ENCODE results near the gene ANK2.

The ANK2 gene

DNA sequence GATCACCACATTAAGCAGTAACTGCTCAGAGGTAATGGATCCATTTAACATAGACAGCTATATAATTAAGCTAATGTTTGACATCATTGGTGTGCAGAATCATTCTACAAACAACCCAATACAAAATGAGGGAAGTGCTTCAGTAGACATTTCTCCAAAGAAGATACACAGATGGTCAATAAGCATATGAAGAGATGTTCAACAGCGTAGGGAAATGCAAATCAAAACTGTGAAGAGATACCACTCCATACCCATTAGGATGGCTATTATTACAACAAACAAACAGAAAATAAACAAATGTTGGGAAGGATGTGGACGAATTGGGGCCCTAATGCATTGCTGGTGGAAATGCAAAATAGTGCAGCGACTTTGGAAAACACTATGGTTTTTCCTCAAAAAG lies 294.6 kb downstream of the ANK2 start:
- no peak for DNase-seq (ENCODE audit: low spot score)

DNA sequence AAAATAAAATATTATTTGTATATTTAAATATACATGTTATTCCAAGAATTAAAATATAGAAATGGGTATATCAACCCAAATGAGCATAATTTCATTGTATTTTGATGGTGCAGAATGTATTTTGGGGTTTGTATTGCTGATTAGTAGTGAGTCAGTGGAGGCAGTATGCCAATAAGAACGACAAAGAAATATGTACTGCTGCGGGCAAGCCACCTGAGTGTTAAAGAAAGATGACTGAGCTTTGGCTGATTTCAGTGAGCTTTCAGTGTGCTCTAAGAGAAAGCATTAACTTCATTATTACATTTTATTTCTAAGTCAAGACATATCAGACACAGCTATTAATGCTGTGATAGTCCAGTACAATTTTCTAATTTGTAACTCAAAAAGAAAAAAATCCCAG lies 297.8 kb downstream of the ANK2 start:
- DNase-seq (ENCODE audit: low spot score), result no peak

DNA sequence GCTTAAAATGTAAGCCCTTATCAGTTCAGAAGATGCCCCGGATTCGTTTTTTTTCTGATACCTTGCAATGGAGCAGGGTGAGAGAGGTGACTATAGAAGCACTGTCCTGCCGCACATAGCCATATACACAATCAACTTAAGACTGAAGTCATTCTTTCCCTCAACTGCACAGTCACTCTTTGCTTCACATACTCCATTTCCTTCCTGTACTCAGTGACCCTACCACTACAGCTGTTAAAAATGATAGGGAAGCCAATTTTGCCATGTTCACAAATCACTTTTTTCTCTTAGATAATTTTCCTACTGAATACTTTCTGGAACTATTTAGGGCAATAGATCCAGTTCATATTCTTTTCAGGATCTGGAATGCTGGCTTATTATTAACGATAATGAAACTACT lies 300.0 kb downstream of the ANK2 start:
- no peak for DNase-seq (ENCODE audit: low spot score)

DNA sequence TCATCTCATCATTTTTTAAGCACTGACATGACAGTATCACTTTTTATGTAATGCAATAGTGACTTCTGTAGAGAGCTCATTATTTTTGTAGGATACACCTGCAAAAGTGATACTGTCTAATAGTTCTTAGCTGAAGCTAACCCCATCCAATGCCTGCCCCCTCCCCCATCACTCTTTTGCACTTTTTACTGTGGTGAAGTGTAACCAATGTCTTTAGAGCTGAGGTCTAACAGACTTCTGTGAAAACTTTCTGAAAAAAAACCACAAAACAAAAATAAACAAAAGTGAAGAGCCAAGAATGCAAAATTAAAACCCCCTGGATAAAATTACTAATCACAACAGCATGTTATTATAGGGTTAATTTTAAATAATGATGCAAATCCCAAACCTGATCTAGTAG lies 301.1 kb downstream of the ANK2 start:
- DNase-seq (ENCODE audit: low spot score), result no peak

DNA sequence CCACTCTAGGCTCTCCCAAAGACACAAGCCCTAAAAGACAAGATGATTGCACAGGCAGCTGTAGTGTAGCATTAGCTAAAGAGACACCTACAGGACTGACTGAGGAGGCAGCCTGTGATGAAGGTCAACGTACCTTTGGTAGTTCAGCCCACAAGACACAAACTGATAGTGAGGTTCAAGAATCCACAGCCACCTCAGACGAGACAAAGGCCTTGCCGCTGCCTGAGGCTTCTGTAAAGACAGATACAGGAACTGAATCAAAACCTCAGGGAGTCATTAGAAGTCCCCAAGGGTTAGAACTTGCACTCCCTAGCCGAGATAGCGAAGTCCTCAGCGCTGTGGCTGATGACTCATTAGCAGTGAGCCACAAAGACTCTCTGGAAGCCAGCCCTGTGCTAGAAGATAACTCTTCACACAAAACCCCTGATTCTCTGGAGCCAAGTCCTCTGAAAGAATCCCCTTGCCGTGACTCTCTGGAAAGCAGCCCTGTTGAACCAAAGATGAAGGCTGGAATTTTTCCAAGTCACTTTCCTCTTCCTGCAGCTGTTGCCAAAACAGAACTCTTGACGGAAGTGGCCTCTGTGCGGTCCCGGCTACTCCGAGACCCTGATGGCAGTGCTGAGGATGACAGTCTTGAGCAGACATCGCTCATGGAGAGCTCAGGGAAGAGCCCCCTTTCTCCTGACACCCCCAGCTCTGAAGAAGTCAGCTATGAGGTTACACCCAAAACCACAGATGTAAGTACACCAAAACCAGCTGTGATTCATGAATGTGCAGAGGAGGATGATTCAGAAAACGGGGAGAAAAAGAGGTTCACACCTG lies 306.3 kb downstream of the ANK2 start:
- no peak for DNase-seq (ENCODE audit: low spot score)

DNA sequence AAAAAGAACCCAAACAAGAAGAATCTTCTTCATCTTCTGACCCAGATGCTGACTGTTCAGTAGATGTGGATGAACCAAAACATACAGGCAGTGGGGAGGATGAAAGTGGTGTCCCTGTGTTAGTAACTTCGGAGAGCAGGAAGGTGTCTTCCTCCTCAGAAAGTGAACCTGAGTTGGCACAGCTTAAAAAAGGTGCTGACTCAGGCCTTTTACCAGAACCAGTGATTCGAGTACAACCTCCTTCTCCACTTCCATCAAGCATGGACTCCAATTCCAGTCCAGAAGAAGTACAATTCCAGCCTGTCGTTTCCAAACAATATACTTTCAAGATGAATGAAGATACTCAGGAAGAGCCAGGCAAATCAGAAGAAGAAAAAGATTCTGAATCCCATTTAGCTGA lies 307.0 kb downstream of the ANK2 start:
- DNase-seq (ENCODE audit: low spot score), result no peak

DNA sequence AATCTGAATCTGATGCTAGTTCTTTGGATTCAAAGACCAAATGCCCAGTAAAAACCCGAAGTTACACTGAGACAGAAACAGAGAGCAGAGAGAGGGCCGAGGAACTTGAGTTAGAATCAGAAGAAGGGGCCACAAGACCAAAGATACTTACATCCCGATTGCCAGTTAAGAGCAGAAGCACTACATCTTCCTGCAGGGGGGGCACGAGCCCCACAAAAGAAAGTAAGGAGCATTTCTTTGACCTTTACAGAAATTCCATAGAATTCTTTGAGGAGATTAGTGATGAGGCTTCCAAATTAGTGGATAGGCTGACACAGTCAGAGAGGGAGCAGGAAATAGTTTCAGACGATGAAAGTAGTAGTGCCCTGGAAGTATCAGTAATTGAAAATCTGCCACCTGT lies 309.3 kb downstream of the ANK2 start:
- no peak for DNase-seq (ENCODE audit: low spot score)

DNA sequence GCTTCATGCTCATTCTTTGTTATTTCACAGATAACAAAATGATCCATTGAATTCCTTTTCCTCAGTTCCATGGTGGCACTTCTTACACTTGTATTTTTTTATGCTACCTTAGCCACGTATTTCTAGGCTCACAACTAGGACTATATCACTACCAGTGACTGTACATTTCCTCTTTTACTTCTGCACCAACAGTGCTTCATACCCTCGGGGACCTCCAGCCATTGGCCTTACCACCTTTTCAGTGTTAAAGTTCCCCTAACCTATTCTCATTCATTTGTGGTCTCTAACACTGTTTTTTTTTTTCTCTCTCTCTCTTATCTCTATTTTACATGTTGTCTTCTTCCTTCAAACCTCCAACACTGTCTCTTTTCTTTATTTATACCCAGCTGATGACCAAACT lies 315.9 kb downstream of the ANK2 start:
- DNase-seq (ENCODE audit: low spot score), result no peak

DNA sequence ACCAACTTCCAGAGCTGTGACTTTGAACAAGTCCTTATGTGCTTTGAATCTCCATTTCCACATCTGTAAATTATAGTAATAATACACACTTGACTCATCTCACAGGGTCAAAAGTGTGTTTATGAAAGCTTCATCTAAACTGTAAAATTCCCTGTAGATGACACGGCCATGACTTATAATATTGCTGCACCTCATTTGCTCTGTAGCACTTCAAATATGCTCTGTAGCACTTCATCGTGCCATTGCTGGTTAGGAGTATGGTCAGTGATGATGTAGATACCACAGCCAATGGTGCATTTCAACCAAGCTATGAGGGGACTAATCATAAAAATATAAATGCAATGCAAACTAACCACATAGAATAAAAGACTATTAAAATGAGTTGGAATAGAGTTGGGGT lies 318.6 kb downstream of the ANK2 start:
- DNase-seq (ENCODE audit: low spot score), result no peak

DNA sequence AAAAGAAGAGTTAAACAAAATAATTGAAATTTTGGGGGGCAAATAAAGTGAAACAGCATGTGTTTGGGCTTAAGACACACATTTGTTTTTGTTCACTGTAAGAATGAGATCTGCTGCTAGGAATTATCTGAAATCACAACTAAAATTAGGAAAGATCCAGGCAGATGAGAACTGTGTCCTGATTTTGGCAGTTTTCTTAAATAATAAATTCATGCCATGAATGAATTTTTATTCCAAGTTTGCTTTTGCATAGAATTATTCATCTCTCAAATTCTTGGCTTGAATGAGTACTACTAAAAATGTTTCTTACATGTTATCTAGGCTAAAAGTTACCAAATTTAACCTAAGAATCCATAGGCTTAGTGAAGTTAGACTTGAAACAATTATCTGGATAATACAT lies 321.7 kb downstream of the ANK2 start:
- no peak for DNase-seq (ENCODE audit: low spot score)

DNA sequence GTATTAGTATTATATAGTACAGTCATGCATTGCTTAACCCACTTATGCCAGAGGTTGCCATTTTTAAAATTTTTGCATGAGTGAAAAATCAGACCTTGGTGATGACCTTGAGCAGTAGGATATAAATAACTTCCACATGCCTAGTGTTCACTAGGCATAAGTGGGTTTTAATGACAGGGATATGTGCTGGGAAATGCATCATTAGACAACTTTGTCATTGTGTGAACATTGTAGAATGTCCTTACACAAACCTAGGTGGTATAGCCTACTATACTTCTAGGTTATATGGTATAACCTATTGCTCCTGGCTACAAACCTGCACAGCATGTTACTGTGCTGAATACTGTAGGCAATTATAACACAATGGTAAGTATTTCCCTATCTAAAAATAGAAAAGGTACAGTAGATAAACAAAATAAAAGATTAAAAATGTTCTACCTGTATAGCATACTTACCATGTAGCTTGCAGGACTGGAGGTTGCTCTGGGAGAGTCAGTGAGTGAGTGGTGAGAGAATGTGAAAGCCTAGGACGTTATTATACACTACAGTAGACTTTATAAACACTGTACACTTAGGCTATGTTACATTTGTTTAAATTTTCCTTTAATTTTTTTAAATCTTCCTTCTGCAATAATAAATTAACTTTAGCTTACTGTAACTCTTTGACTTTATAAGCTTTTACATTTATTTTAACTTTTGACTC lies 326.7 kb downstream of the ANK2 start:
- DNase-seq (ENCODE audit: low spot score), result no peak

DNA sequence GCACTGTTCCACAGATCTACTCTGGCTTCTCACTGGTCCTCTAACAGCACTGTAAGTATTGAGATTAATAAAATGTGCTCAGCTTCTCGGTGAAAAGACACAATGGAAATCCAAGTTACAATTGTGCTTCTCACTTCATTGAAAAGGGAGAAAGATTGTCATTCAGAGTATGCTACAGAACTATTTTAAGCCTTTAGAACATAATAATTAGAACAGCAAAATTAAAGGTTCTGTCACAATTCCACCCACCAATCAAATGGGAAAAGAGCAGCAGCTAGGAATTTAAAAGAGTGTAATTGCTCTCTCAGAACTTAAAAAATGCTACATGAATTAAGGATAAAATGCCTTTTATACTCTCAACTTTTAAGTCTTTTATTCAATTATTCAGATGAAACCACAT lies 329.4 kb downstream of the ANK2 start:
- DNase-seq (ENCODE audit: low spot score), result no peak

DNA sequence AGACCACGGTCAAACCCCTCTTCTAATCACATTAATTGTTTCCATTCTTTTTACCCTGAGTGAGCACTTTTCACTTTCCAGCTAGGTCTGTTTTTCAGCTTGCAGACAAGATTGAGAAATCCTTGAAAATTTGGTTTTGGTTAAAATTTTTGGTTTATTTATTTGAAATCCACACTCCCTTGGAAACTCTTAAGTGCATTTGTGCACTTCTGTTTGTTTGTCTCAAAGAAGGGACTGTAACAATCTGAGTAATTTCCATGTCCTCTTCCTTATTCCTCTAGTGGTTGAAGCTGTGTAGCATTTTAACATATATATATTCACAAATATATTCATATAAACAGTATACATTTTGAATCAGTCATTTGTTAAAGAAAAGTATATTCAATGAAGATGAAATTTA lies 333.3 kb downstream of the ANK2 start:
- no peak for DNase-seq (ENCODE audit: low spot score)

DNA sequence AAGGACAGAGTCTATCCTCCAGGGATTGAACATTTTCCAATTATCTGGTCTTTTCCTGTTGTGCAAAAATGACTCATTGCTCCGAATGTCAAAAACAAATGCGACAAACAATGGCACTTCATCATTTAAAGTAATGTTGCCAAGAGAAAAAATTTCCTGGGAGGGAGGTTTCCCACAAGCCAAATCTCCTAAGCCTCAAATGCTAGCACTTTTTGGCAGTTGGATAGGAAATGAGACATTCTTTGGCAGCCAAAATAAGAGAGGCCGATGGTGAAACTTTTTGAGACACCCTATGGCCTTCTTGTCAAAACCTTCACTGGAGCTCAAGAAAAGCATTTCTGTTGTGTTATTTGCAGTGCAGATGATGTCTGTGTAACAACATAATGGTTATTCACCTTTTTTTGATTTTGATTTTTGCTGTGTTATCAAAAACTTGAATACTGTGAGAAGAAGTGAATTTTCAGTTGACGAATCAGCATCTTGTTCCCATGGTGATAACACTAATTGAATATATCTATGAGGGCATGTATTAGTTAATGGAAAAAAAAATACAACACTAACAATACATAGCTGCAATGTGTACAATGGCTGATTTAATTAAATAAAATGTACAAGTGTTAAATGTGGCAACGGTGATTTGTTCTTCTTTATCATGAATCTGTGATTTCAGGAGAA lies 333.8 kb downstream of the ANK2 start:
- no peak for DNase-seq (ENCODE audit: low spot score)

DNA sequence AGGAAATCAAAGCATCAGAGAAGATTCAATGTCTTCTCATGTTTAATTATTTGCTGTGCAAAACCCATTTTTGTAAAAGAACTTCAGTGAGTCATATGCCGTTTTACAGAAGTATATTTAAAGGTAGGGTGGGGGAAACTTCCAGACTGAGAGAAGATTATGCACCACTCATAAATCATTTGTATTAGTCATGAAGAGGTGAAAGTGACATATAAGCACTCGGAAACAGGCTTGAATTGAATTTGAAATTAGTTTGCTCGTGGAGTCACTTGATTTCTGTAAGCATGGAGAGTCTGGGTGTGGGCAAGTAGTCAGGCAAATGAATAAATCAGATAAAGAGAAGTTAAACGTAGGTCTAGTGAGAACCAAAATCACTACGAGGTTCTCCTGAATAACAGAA lies 335.1 kb downstream of the ANK2 start:
- no peak for DNase-seq (ENCODE audit: low spot score)

DNA sequence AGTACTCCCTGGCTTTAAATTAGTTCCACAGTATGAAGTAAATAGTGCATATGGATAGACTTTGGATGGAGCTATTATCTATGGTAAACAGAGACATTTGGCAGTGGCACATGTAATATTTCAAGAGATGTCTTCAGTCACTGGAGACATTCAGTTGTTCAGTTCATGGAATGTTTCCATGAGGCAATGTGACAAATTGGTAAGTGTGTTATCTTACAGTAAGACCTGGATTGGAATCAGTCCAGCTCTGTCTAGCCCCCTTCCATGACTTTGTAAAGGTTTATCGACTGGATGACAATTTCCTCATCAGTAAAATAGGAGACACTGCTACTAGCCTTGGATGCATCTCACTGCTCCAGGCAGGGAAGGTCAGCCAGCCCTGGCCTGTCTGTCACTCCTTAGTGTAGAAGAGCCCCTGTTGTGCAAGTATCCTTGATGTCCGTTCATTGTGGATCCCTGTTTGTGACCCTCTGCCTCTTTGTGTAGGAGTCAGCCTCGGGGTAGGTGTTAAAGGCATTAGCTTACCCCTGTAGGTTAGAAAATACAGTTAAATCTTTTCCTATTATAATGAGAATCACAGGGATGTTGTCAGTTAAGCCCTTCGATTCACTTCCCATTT lies 335.9 kb downstream of the ANK2 start:
- DNase-seq (ENCODE audit: low spot score), result no peak

DNA sequence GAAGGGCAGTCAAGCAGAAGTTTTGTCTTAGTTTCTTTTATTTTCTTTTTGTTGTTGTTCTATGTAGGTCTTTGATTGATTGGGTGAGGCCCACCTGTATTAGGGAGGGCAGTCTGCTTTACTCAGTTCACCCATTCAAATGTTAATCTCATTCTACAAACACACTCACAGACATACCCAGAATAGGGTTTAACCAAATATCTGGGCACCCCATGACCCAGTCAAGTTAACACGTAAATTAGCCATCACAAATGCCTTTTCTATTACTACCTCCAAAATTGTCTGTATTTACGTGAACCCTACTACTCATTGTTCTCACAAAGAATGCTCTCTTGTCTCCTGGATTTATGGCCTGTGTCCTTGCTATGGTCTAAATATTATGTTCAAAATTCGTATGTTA lies 339.7 kb downstream of the ANK2 start:
- no peak for DNase-seq (ENCODE audit: low spot score)

DNA sequence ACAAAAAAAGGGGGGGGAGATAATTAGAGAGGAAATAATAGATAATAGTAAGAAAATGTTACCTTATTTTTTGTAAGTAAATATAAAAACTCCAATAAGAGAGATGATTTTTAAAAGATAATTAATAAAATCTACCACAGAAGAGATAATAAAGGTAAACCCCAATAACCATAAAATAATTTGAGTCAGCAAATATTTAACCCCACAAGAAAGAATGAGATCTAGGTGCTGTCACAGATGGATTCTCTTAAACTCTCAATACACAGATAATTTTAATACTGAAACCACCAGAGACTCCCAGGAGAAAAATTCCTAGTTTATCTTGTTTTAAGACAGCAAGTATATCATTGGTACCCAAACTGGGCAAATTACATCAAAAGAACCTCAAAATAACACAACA lies 341.4 kb downstream of the ANK2 start:
- no peak for DNase-seq (ENCODE audit: low spot score)

DNA sequence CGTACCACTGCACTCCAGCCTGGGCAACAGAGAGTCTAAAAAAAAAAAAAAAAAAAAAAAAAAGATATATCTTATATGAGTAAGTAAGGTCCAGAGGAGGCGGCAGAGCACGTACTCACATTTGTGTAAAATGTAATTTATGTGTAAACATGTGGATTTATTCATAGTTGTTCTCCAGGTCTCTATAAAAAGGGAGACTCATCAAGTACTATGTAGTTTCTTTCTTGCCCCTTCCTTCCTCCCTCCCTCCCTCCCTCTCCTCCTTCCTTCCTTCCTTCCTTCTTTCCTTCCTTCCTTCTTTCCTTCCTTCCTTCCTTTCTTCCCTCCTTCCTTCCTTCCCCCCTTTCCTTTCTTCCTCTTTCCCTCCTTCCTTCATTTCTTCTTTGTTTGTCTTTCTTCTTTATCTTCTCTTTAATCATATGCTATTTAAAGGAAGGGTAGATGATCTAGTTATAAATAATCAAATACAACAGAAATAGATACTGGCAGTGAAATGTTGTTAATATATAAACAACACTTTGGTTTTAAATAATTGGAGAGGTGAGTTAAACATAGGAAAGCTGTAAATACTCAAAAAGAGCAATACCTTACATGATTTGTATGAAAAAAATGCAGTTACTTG lies 344.8 kb downstream of the ANK2 start:
- no peak for DNase-seq (ENCODE audit: low spot score)

DNA sequence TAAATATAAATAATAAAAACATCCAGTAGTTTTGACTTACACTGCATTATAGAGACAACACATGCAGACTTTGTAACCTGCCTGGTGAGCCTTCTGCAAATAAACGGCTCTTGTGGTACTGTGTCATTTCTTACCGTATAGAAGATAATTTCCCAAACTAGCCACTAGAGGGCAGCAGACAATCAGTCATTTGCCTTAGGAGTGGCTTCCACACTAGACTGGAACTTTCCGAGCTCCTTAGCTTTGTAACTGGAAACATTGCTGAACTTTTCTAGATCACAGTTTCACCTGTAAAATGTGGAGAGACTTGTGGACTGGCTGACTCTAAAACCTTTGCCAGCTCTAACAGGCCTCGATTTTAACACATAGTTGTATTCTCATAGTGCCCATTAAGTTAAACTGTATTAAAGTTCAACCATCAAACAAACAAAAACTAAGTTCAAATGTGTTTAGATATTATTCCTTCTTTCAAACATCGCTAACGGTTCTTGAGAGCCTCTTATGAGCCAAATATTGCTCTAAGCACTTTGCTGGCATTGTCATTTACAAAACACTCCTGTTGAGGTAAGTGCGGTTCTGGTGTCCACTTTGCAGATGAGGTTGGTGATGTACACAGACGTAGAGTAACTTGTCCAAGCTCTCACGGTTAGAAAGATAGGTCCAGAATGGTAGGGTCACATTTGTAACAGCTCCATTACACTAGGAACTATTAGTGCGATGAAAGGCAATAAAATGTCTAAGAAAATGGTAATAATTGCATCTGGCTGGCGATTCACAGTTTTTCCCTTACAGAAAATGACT lies 345.5 kb downstream of the ANK2 start:
- peak; percentile 54 for DNase-seq (ENCODE audit: low spot score)

DNA sequence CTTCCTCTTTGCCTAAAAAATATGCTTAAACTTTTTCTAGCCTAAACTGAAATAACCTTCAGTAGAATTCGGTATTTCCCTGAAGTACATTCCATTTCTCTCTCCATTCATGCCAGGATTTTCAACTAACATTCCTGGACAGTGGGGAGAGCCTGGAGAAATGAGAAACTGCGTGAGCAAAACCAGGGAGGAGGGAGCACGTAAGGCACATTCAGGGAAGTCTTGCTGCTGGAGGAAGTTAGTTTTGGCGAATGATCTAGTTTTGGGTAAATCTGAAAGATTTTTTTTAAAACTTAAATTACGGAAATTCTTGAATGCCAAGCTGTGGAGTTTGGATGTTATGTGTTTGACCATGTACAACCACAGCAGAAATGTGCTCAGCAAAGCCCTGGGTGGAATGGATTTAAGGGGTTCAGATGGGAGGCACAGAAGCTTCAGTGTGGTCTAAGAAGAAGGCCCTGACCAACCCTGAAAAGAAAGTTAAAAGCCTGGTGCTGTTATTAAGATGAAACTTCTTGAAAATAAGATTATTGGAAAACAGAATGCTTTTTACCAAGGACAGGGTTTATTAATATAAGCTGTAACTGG lies 347.8 kb downstream of the ANK2 start:
- no peak for DNase-seq (ENCODE audit: low spot score)
